ENCODE data around the gene FBXO15. TPM values are rescaled to one million over a fixed set of nuclear protein-coding genes. Genes with fewer than 3 reads are reported as not detected.

FBXO15 gene
- total and polyA plus RNA-seq, 2 of the 8 experiments (the other 6 are each of a cell fraction or from before 2014, with no cell fraction given), result 0.84 to 0.85 TPM

- TF ChIP-seq SUZ12 (IDR thresholded peaks at IDR 0.05; ENCODE audit: low read length), result no peak
Observed at GRCh38 chr18:74141667-74142066, 6.0 kb downstream of the FBXO15 start (continued).
